ENCODE results near the gene DNAH8. TPM values are rescaled to one million over a fixed set of nuclear protein-coding genes. Genes with fewer than 3 reads are reported as not detected.

DNAH8 gene
- total RNA-seq, 1 experiment from 2014 or later, result 0.05 TPM

DNA sequence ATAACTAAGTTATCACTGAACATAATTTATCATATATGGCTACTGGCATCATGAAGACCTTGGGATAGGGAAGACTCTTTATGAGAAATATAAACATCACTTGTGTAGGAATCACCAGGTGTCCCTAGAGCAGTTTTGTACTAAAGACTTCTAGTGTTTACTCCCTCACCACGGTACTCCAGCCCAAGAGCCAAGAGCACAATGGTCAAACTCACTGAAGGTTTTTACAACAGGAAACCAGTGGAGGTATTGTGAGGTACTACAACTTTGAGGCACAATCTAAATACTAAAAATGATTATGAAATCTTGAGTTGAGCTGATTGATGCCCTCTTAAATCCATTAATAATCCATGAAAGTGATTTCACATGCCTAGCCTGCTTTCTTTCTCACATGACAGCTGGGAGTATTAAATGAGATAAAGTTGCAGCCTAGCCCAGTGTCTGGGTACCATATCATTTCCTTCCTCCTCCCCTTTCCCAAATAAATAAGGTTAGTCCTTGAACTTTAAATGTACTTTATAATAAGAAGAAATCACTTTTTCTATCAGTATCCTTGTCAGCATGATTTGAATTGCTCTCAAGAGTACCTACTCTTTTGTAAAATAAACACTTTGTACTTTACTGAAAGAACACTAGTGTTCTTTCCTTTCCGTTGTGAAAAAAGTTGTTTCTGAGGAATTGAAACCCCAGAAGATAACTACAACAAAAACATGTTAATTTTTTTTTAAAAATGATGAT lies 38.7 kb upstream of the DNAH8 start:
- Mint-ChIP-seq H3K27me3 (ENCODE audit: unreplicated experiment) (no peaks in the 10 kb centered on the region), H3K27ac (ENCODE audit: unreplicated experiment) (no peak overlapping the region), H3K4me1 (ENCODE audit: low read depth, unreplicated experiment) (peaks cover 8% of the 10 kb centered on the region), H3K4me3 (ENCODE audit: low read depth, unreplicated experiment) (no peak overlapping the region), H3K9me3 (ENCODE audit: low read depth, unreplicated experiment) (no peaks in the 10 kb centered on the region), H3K36me3 (ENCODE audit: insufficient read depth, unreplicated experiment) (peaks cover 10% of the 10 kb centered on the region)
- intact Hi-C loops (cut with micrococcal nuclease; ENCODE audit: unreplicated experiment), result loop anchor here (10.0 kb wide), 2 partner anchors 72 to 642 kb away; no protein-coding TSS in a partner anchor
- TSS peak; percentile 74 for BruUV-seq (replicated peaks)
- CTCF ChIA-PET, result no interaction called here
- DNase-seq, result no peak
- no peak for TF ChIP-seq CTCF (IDR thresholded peaks at IDR 0.05; ENCODE audit: unreplicated experiment)

DNA sequence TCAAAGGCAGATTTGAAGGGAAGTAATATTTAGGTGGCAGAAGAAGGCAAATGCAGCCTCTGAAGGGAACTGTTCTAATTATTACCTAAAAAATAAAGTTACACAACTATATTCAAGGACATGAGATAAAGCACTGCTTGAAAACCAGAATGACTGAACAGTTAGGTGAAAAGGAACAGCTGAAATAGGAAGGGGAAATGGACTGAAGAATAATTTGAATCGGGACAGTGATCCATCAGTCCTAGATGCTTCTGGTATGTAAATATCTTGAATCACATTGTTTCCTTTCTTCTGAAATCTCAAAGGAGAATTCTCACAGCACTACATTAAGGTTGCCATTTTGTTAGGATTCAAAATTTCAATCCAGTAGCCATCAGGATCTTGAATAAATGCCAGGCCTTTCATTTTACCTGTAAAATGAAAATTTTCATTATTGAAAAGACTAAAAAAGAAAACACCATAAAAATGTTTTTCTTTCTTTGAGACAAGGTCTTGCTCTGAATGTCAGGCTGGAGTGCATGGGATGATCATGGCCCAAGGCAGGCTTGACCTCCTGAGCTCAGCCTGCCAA lies 38.1 kb upstream of the DNAH8 start:
- peaks cover 14% of the 10 kb centered on the region for H3K36me3 Mint-ChIP-seq (ENCODE audit: insufficient read depth, unreplicated experiment)
- intact Hi-C loops (cut with micrococcal nuclease; ENCODE audit: unreplicated experiment), result loop anchor here (10.0 kb wide), 2 partner anchors 72 to 642 kb away; no protein-coding TSS in a partner anchor
- no peak for TF ChIP-seq CTCF (IDR thresholded peaks at IDR 0.05; ENCODE audit: unreplicated experiment)
- no TSS peak for BruUV-seq (replicated peaks)
- no peaks in the 10 kb centered on the region for H3K27me3 Mint-ChIP-seq (ENCODE audit: unreplicated experiment)
- CTCF ChIA-PET, result no interaction called here
- peaks cover 8% of the 10 kb centered on the region for H3K4me1 Mint-ChIP-seq (ENCODE audit: low read depth, unreplicated experiment)
- no peak overlapping the region for H3K27ac Mint-ChIP-seq (ENCODE audit: unreplicated experiment)
- H3K9me3 Mint-ChIP-seq (ENCODE audit: low read depth, unreplicated experiment), result no peaks in the 10 kb centered on the region
- no peak for DNase-seq
- no peak overlapping the region for H3K4me3 Mint-ChIP-seq (ENCODE audit: low read depth, unreplicated experiment)

GRCh38 chr6:38678178-38678760 lies 36.8 kb upstream of the DNAH8 start:
- H3K4me1 Mint-ChIP-seq (ENCODE audit: low read depth, unreplicated experiment), result peaks cover 8% of the 10 kb centered on the region
- no TSS peak for BruUV-seq (replicated peaks)
- no peak overlapping the region for H3K27ac Mint-ChIP-seq (ENCODE audit: unreplicated experiment)
- H3K36me3 Mint-ChIP-seq (ENCODE audit: insufficient read depth, unreplicated experiment), result peaks cover 14% of the 10 kb centered on the region
- no peak overlapping the region for H3K4me3 Mint-ChIP-seq (ENCODE audit: low read depth, unreplicated experiment)
- no peaks in the 10 kb centered on the region for H3K9me3 Mint-ChIP-seq (ENCODE audit: low read depth, unreplicated experiment)
- CTCF ChIA-PET, result interaction anchor here (0.6 kb wide), 2 partner anchors 10 to 314 kb away, joined by 3 read pairs; no protein-coding TSS in a partner anchor
- intact Hi-C loops (cut with micrococcal nuclease; ENCODE audit: unreplicated experiment), result loop anchor here (10.0 kb wide), 2 partner anchors 73 to 643 kb away; no protein-coding TSS in a partner anchor
- no peak for TF ChIP-seq CTCF (IDR thresholded peaks at IDR 0.05; ENCODE audit: unreplicated experiment)
- no peak for DNase-seq
- no peaks in the 10 kb centered on the region for H3K27me3 Mint-ChIP-seq (ENCODE audit: unreplicated experiment)

- intact Hi-C loops (cut with micrococcal nuclease; ENCODE audit: unreplicated experiment), result loop anchor here (10.0 kb wide), 2 partner anchors 75 to 645 kb away; no protein-coding TSS in a partner anchor
- DNase-seq, result no peak
Observed at GRCh38 chr6:38679668-38680067, 35.4 kb upstream of the DNAH8 start.

More at GRCh38 chr6:38679668-38680067, 35.4 kb upstream of the DNAH8 start:
- H3K4me3 Mint-ChIP-seq (ENCODE audit: low read depth, unreplicated experiment), result no peak overlapping the region
- BruUV-seq (replicated peaks), result no TSS peak
- H3K36me3 Mint-ChIP-seq (ENCODE audit: insufficient read depth, unreplicated experiment), result peaks cover 14% of the 10 kb centered on the region
- TF ChIP-seq CTCF (IDR thresholded peaks at IDR 0.05; ENCODE audit: unreplicated experiment), result no peak
- CTCF ChIA-PET, result no interaction called here
- H3K4me1 Mint-ChIP-seq (ENCODE audit: low read depth, unreplicated experiment), result no peaks in the 10 kb centered on the region
- H3K27ac Mint-ChIP-seq (ENCODE audit: unreplicated experiment), result no peak overlapping the region
- no peaks in the 10 kb centered on the region for H3K9me3 Mint-ChIP-seq (ENCODE audit: low read depth, unreplicated experiment)
- H3K27me3 Mint-ChIP-seq (ENCODE audit: unreplicated experiment), result no peaks in the 10 kb centered on the region
